Panc1 (cell line): ENCODE measurements around the gene RNASEH2A.
"Not testable (repeated sequence)": the region's sequence is repeated elsewhere in the genome, so short reads cannot be mapped to it uniquely, and the experiment has no call there.

Experiments used
- CTCF ChIP-seq: fragments of 450-650 bp; IDR thresholded peaks from 2 replicates; pipeline ENCODE4 v1.5.1; 2017; ENCODE audit warnings: mild to moderate bottlenecking
- POLR2AphosphoS5 ChIP-seq: IDR thresholded peaks from 2 replicates; pipeline ENCODE4 v1.6.1; 2012; ENCODE audit warnings: mild to moderate bottlenecking, low read depth, low read length, moderate library complexity
- SIN3A ChIP-seq: IDR thresholded peaks from 2 replicates; pipeline ENCODE4 v1.6.1; 2012; ENCODE audit warnings: low read depth, mild to moderate bottlenecking, low read length, moderate library complexity, borderline replicate concordance; ENCODE audit not compliant: insufficient read depth
- TCF7L2 ChIP-seq: IDR thresholded peaks from 2 replicates; pipeline ENCODE4 v1.6.1; 2011; ENCODE audit warnings: mild to moderate bottlenecking, low read depth, low read length, inconsistent platforms
- TF ChIP-seq, protein P1 (sequence below), 2 experiments: IDR thresholded peaks; 2 replicates each; pipeline ENCODE4 v1.6.1; 2011 to 2012; ENCODE audit warnings: low read depth in 2 of 2, control low read depth in 1 of 2, low read length in 1 of 2, mild to moderate bottlenecking in 1 of 2, moderate library complexity in 1 of 2; ENCODE audit not compliant: insufficient read depth in 1 of 2

GRCh38 chr19:12846613-12847012, 40.2 kb downstream of the RNASEH2A start:
- not testable (repeated sequence) for TF ChIP-seq POLR2AphosphoS5, CTCF, TCF7L2, SIN3A
- TF ChIP-seq, protein P1, sequence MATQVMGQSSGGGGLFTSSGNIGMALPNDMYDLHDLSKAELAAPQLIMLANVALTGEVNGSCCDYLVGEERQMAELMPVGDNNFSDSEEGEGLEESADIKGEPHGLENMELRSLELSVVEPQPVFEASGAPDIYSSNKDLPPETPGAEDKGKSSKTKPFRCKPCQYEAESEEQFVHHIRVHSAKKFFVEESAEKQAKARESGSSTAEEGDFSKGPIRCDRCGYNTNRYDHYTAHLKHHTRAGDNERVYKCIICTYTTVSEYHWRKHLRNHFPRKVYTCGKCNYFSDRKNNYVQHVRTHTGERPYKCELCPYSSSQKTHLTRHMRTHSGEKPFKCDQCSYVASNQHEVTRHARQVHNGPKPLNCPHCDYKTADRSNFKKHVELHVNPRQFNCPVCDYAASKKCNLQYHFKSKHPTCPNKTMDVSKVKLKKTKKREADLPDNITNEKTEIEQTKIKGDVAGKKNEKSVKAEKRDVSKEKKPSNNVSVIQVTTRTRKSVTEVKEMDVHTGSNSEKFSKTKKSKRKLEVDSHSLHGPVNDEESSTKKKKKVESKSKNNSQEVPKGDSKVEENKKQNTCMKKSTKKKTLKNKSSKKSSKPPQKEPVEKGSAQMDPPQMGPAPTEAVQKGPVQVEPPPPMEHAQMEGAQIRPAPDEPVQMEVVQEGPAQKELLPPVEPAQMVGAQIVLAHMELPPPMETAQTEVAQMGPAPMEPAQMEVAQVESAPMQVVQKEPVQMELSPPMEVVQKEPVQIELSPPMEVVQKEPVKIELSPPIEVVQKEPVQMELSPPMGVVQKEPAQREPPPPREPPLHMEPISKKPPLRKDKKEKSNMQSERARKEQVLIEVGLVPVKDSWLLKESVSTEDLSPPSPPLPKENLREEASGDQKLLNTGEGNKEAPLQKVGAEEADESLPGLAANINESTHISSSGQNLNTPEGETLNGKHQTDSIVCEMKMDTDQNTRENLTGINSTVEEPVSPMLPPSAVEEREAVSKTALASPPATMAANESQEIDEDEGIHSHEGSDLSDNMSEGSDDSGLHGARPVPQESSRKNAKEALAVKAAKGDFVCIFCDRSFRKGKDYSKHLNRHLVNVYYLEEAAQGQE (IDR thresholded peaks at IDR 0.05; ENCODE audit: insufficient read depth in 1 of 2, low read depth in 2 of 2, low read length in 1 of 2) = not testable (repeated sequence)
